H1 (cell line): ENCODE data around the gene MEF2D.

Experiments
- BACH1 ChIP-seq: IDR thresholded peaks from 2 replicates; pipeline ENCODE4 v1.6.1; 2012; ENCODE audit warnings: low read length, improper control_type of control experiment
- EP300 ChIP-seq, 2 experiments: IDR thresholded peaks; 1 replicate in 1 of 2; 2 replicates in 1 of 2; pipeline ENCODE4 v1.6.1; 2011 to 2012; ENCODE audit warnings: low read depth in 2 of 2, low read length in 2 of 2, mild to moderate bottlenecking in 2 of 2, borderline replicate concordance in 1 of 2, inconsistent platforms in 1 of 2, moderate library complexity in 1 of 2
- EZH2 ChIP-seq: fragments of 200-600 bp; sonication (generic); IDR thresholded peaks from 2 replicates; pipeline ENCODE4 v1.7.1; 2012; ENCODE audit warnings: low read depth, mild to moderate bottlenecking, moderate library complexity, low read length, inconsistent platforms; ENCODE audit not compliant: severe bottlenecking
- NRF1 ChIP-seq: IDR thresholded peaks from 2 replicates; pipeline ENCODE4 v1.6.1; 2011; ENCODE audit warnings: mild to moderate bottlenecking, low read depth, low read length, improper control_type of control experiment
- POLR2A ChIP-seq, 2 experiments: IDR thresholded peaks; 1 replicate in 1 of 2; 2 replicates in 1 of 2; pipeline ENCODE4 v1.6.1; 2011; ENCODE audit warnings: low read depth in 2 of 2, low read length in 2 of 2, mild to moderate bottlenecking in 2 of 2; ENCODE audit errors: control extremely low read depth in 1 of 2
- POLR2AphosphoS5 ChIP-seq: IDR thresholded peaks from 2 replicates; pipeline ENCODE4 v1.6.1; 2011; ENCODE audit warnings: low read depth, low read length
- SP1 ChIP-seq: IDR thresholded peaks from 2 replicates; pipeline ENCODE4 v1.6.1; 2011; ENCODE audit warnings: low read depth, low read length
- YY1 ChIP-seq: IDR thresholded peaks from 2 replicates; pipeline ENCODE4 v1.6.1; 2011; ENCODE audit warnings: low read depth, mild to moderate bottlenecking, low read length
- ZNF274 ChIP-seq: IDR thresholded peaks from 2 replicates; pipeline ENCODE4 v1.7.0; 2012; ENCODE audit warnings: low read length, borderline replicate concordance; ENCODE audit errors: extremely low read depth
- TF ChIP-seq, protein P1 (sequence below), 3 experiments: IDR thresholded peaks; 1 replicate in 2 of 3; 2 replicates in 1 of 3; pipeline versions ENCODE4 v1.5.1 to v1.6.1; 2011; ENCODE audit warnings: low read length in 3 of 3, mild to moderate bottlenecking in 3 of 3, inconsistent platforms in 2 of 3, low read depth in 1 of 3, moderate library complexity in 1 of 3; ENCODE audit not compliant: insufficient read depth in 1 of 3; ENCODE audit errors: control extremely low read depth in 1 of 3
- TF ChIP-seq, protein P2 (sequence below): fragments of 300-600 bp; sonication (generic); IDR thresholded peaks from 2 replicates; pipeline ENCODE4 v1.7.1; 2012; ENCODE audit warnings: low read length, moderate library complexity, mild to moderate bottlenecking, inconsistent platforms; ENCODE audit not compliant: insufficient replicate concordance

DNA sequence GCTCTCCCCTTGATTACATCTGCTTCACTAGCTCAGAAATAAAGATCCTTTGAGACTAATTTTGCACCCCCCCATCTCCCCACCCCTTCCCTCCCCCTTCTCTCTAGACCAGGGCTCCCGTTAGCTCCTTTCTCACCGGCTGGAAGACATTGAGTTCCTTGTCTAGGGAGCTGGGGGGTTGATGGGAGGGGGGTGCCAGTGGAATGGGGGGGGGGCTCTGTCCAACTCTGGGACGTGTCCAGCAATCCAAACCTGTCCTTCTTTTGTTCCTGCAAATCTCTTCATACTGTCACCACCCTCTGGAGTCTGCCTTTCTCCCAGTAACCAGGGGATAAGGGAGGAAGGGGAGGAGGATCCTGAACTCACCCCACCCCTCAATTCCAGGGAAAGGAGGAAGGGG is 69.7 kb downstream of the MEF2D start:
- TF ChIP-seq, protein P1, sequence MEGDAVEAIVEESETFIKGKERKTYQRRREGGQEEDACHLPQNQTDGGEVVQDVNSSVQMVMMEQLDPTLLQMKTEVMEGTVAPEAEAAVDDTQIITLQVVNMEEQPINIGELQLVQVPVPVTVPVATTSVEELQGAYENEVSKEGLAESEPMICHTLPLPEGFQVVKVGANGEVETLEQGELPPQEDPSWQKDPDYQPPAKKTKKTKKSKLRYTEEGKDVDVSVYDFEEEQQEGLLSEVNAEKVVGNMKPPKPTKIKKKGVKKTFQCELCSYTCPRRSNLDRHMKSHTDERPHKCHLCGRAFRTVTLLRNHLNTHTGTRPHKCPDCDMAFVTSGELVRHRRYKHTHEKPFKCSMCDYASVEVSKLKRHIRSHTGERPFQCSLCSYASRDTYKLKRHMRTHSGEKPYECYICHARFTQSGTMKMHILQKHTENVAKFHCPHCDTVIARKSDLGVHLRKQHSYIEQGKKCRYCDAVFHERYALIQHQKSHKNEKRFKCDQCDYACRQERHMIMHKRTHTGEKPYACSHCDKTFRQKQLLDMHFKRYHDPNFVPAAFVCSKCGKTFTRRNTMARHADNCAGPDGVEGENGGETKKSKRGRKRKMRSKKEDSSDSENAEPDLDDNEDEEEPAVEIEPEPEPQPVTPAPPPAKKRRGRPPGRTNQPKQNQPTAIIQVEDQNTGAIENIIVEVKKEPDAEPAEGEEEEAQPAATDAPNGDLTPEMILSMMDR (IDR thresholded peaks at IDR 0.05; ENCODE audit: control extremely low read depth in 1 of 3, insufficient read depth in 1 of 3, low read depth in 1 of 3, low read length in 3 of 3) = no peak
- no peak for TF ChIP-seq POLR2AphosphoS5
- TF ChIP-seq EP300 (IDR thresholded peaks at IDR 0.05; ENCODE audit: borderline replicate concordance in 1 of 2, low read depth in 2 of 2, low read length in 2 of 2) = no peak
- TF ChIP-seq NRF1 = no peak
- no peak for TF ChIP-seq SP1
- no peak for TF ChIP-seq POLR2A (IDR thresholded peaks at IDR 0.05; ENCODE audit: control extremely low read depth in 1 of 2, low read depth in 2 of 2, low read length in 2 of 2)
- no peak for TF ChIP-seq BACH1
- no peak for TF ChIP-seq EZH2
- TF ChIP-seq YY1 = no peak
- TF ChIP-seq ZNF274 = no peak
- TF ChIP-seq, protein P2, sequence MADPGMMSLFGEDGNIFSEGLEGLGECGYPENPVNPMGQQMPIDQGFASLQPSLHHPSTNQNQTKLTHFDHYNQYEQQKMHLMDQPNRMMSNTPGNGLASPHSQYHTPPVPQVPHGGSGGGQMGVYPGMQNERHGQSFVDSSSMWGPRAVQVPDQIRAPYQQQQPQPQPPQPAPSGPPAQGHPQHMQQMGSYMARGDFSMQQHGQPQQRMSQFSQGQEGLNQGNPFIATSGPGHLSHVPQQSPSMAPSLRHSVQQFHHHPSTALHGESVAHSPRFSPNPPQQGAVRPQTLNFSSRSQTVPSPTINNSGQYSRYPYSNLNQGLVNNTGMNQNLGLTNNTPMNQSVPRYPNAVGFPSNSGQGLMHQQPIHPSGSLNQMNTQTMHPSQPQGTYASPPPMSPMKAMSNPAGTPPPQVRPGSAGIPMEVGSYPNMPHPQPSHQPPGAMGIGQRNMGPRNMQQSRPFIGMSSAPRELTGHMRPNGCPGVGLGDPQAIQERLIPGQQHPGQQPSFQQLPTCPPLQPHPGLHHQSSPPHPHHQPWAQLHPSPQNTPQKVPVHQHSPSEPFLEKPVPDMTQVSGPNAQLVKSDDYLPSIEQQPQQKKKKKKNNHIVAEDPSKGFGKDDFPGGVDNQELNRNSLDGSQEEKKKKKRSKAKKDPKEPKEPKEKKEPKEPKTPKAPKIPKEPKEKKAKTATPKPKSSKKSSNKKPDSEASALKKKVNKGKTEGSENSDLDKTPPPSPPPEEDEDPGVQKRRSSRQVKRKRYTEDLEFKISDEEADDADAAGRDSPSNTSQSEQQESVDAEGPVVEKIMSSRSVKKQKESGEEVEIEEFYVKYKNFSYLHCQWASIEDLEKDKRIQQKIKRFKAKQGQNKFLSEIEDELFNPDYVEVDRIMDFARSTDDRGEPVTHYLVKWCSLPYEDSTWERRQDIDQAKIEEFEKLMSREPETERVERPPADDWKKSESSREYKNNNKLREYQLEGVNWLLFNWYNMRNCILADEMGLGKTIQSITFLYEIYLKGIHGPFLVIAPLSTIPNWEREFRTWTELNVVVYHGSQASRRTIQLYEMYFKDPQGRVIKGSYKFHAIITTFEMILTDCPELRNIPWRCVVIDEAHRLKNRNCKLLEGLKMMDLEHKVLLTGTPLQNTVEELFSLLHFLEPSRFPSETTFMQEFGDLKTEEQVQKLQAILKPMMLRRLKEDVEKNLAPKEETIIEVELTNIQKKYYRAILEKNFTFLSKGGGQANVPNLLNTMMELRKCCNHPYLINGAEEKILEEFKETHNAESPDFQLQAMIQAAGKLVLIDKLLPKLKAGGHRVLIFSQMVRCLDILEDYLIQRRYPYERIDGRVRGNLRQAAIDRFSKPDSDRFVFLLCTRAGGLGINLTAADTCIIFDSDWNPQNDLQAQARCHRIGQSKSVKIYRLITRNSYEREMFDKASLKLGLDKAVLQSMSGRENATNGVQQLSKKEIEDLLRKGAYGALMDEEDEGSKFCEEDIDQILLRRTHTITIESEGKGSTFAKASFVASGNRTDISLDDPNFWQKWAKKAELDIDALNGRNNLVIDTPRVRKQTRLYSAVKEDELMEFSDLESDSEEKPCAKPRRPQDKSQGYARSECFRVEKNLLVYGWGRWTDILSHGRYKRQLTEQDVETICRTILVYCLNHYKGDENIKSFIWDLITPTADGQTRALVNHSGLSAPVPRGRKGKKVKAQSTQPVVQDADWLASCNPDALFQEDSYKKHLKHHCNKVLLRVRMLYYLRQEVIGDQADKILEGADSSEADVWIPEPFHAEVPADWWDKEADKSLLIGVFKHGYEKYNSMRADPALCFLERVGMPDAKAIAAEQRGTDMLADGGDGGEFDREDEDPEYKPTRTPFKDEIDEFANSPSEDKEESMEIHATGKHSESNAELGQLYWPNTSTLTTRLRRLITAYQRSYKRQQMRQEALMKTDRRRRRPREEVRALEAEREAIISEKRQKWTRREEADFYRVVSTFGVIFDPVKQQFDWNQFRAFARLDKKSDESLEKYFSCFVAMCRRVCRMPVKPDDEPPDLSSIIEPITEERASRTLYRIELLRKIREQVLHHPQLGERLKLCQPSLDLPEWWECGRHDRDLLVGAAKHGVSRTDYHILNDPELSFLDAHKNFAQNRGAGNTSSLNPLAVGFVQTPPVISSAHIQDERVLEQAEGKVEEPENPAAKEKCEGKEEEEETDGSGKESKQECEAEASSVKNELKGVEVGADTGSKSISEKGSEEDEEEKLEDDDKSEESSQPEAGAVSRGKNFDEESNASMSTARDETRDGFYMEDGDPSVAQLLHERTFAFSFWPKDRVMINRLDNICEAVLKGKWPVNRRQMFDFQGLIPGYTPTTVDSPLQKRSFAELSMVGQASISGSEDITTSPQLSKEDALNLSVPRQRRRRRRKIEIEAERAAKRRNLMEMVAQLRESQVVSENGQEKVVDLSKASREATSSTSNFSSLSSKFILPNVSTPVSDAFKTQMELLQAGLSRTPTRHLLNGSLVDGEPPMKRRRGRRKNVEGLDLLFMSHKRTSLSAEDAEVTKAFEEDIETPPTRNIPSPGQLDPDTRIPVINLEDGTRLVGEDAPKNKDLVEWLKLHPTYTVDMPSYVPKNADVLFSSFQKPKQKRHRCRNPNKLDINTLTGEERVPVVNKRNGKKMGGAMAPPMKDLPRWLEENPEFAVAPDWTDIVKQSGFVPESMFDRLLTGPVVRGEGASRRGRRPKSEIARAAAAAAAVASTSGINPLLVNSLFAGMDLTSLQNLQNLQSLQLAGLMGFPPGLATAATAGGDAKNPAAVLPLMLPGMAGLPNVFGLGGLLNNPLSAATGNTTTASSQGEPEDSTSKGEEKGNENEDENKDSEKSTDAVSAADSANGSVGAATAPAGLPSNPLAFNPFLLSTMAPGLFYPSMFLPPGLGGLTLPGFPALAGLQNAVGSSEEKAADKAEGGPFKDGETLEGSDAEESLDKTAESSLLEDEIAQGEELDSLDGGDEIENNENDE = no peak
